ENCODE data around the gene RRAGA.
"Not testable (repeated sequence)": the region's sequence is repeated elsewhere in the genome, so short reads cannot be mapped to it uniquely, and the experiment has no call there.

Gene RRAGA, protein sequence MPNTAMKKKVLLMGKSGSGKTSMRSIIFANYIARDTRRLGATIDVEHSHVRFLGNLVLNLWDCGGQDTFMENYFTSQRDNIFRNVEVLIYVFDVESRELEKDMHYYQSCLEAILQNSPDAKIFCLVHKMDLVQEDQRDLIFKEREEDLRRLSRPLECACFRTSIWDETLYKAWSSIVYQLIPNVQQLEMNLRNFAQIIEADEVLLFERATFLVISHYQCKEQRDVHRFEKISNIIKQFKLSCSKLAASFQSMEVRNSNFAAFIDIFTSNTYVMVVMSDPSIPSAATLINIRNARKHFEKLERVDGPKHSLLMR

DNA sequence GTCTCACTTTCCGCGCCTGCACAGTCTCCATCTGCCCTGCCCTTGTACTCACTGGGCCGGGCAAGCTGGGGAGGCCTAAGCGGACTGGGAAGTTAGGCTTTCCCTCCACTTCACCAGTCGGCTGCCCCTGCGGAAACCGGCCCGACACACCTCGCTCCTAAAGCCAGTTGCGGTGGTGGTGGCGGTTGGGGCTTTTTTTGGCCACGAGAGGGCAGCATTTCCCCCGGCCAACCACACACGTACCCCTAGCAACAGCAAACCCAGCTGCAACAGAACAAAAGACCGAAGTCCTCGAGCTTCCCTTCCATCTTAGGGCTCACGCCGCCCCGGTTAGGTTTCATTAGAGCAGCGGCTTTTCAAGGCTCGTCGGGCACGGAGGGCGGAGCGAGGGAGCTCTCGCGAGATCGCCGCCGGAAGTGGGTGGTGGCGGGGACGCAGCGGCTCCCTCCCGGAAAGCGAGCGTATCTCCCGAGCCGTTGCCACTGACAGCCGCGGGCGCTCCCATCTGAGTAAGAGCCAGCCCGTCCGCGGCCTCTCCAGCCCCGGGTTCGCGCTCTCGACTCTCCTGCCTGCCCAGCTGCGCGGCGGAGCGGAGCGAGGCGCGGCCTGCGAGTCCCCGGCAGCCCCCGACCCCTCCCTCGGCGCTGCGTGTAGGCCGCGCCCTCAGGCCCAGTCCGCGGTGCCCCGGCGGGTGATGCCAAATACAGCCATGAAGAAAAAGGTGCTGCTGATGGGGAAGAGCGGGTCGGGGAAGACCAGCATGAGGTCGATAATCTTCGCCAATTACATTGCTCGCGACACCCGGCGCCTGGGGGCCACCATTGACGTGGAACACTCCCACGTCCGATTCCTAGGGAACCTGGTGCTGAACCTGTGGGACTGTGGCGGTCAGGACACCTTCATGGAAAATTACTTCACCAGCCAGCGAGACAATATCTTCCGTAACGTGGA is at the start of gene RRAGA:
RRAGA (plus strand) TSS at position 462 of the 951 bp plus-strand sequence; CDS start at position 695, 233 bp downstream.
- in situ Hi-C loops (cut with MboI; ENCODE audit: low sequenced_read_pairs), result no loop called here

- in situ Hi-C loops (cut with MboI; ENCODE audit: low sequenced_read_pairs), result no loop called here
Observed at GRCh38 chr9:19000133-19000532, 49.1 kb upstream of the RRAGA start.

DNA sequence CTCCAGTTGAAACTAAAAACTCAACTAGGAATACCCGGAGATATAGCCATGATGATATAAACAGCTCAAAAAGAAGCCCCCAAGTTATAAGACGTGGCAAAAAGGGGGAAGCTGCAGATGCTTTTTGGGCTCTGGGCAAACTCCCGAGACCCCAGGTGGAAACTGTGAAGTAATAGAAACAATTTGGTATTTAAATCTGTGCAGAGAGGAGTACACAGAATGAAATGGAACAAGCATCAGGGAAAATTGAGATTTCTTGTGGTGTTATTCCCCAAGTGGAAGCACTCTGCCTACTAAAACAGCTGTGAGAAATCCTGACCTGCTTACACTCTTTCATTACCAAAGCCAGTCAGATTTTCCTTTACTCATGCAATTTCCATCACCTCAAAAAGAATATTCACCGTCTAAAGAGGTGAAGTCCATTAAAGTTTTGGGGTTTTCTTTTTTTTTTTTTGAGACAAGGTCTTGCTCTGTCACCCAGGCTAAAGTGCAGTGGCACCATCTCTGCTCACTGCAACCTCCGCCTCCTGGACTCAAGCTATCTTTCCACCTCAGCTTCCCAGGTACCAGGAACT is 39.7 kb upstream of the RRAGA start:
- in situ Hi-C loops (cut with MboI; ENCODE audit: low sequenced_read_pairs), result no loop called here

GRCh38 chr9:19018201-19018600 is 31.0 kb upstream of the RRAGA start:
- in situ Hi-C loops (cut with MboI; ENCODE audit: low sequenced_read_pairs), result no loop called here

GRCh38 chr9:19020886-19021455 is 28.3 kb upstream of the RRAGA start:
- in situ Hi-C loops (cut with MboI; ENCODE audit: low sequenced_read_pairs), result no loop called here

- in situ Hi-C loops (cut with MboI; ENCODE audit: low sequenced_read_pairs), result not testable (repeated sequence)
Observed at GRCh38 chr9:19021649-19022048, 27.6 kb upstream of the RRAGA start.

- in situ Hi-C loops (cut with MboI; ENCODE audit: low sequenced_read_pairs), result no loop called here
Observed at GRCh38 chr9:19022206-19022605, 27.0 kb upstream of the RRAGA start.

DNA sequence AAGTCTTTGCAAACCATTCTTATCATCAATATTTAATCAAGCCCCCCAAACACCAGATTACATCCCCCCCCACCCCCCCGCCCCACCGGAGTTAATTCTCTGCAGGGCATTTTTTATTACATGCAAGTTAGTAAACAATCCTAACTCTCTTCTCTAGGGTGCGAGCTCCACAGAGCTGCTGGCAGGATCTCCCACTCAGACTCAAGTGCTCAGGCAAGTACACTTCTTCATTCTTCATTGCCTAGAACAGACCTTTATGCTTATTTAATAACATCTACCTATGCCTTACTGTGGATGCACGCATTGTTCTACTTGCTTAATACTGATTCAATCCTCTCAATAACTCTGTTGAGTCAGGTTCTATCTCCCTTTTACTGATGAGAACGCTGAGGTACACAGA is 26.1 kb upstream of the RRAGA start:
- in situ Hi-C loops (cut with MboI; ENCODE audit: low sequenced_read_pairs), result no loop called here

- in situ Hi-C loops (cut with MboI; ENCODE audit: low sequenced_read_pairs), result no loop called here
Observed at GRCh38 chr9:19026375-19026774, 22.9 kb upstream of the RRAGA start.

- in situ Hi-C loops (cut with MboI; ENCODE audit: low sequenced_read_pairs), result no loop called here
Observed at GRCh38 chr9:19027825-19028224, 21.4 kb upstream of the RRAGA start.

DNA sequence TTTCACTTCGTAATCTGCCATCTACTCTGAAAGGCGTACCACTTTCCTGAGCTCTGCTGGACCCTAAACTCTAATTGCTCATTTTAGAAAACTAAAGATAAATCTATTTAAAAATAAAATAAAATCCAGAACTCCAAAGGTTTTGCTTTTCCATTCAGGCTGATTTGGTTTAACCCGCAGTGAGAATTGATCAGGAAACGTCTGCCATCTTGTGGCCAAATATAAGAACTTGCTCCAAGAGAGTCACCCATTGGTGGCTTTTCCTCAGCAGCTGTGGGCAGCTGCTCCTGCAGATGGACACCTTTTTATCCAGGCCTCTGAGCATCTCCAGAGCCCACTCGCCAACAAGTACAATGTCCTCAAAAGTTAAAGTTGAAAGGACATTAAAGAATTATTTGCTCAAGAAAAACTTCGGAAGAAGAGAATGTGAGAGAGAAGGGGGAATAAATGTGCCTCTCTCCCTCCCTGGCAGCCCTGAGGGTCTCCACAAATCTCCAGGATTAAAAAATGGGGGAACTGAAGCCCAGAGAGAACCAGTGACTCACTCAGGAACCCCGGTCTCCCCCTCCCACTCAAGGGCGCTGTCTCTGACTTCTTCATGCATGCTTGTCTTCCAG is 20.3 kb upstream of the RRAGA start:
- in situ Hi-C loops (cut with MboI; ENCODE audit: low sequenced_read_pairs), result no loop called here

DNA sequence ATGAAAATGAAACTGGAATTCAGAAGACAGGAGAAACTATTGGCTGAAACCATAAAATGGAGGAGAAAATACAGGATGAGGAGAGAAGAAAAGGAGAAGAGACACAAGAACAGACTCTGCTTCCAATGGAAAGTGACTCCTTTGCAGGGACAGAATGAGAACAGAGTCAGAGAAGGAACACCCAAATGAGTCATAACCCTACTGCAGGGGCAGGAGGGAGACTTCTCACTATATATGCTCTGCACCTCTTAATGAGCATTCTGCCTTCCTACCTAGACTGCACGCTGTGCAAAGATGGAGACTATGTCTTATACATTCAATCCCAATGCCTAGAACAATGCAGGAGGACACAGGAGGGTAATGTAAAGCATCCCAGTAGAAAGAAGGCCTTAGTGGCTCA is 18.3 kb upstream of the RRAGA start:
- in situ Hi-C loops (cut with MboI; ENCODE audit: low sequenced_read_pairs), result no loop called here

GRCh38 chr9:19032406-19032805 is 16.8 kb upstream of the RRAGA start:
- in situ Hi-C loops (cut with MboI; ENCODE audit: low sequenced_read_pairs), result no loop called here

GRCh38 chr9:19033015-19033414 is 16.2 kb upstream of the RRAGA start, which contains the start of gene SAXO1:
SAXO1 (minus strand) TSS chr9:19033209; CDS start chr9:19032908, 301 bp downstream.
- in situ Hi-C loops (cut with MboI; ENCODE audit: low sequenced_read_pairs), result no loop called here

DNA sequence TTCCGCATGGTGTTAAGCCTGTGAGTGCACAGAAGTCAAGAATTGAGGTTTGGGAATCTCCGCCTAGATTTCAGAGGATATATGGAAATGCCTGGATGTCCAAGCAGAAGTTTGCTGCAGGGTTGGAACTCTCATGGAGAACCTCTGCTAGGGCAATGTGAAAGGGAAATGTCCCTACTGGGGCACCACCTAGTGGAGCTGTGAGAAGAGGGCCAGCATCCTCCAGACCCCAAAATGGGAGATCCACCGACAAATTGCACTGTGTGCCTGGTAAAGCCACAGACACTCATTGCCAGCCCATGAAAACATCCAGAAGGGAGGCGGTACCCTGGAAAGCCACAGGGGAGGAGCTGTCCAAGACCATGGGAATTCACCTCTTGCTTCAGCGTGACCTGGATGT is 12.6 kb upstream of the RRAGA start:
- in situ Hi-C loops (cut with MboI; ENCODE audit: low sequenced_read_pairs), result no loop called here

- in situ Hi-C loops (cut with MboI; ENCODE audit: low sequenced_read_pairs), result no loop called here
Observed at GRCh38 chr9:19049917-19050636, 850 bp downstream of the RRAGA start.

DNA sequence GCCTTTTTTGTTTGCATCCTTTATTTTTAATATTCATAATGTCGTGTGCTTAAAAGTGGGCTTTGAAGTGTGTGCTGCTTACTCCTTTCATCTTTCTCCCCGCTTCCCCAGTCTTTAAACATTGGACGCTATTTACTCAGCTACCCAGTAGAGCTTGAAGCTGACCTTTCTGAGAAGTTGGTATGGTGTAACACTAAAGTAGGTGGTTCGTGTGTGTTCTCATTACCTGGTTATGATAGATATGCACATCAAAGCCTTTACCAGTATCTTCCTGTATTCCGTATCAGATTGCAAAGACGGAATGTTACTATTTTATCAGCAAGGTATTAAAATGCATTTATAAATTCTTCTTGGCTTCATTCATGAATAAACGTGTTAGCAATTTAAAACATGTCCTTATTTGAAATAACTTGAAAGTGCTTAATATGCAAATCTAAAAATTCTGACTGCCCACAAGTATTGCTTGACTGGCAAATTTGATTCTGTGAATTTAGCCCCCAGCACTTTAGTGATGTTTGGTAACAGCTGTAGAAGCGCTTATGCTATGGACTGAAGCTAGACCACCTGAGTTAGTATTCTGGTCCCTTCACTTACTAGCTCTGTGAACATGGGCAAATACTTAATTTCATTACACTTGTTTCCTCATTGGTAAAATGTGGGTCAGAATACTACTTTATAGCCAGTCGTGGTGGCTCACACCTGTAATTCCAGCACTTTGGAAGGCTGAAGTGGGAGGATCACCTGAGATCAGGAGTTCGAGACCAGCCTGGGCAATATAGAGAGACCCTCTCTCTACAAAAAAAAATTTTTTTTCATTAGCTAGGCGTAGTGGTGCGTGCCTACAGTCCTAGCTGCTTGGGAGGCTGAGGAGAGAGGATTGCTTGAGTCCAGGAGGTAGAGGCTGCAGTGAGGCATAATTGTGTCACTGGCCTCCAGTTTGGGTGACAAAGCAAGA is 1.7 kb downstream of the RRAGA start:
- in situ Hi-C loops (cut with MboI; ENCODE audit: low sequenced_read_pairs), result no loop called here

- in situ Hi-C loops (cut with MboI; ENCODE audit: low sequenced_read_pairs), result no loop called here
Observed at GRCh38 chr9:19057033-19057432, 7.8 kb downstream of the RRAGA start.

DNA sequence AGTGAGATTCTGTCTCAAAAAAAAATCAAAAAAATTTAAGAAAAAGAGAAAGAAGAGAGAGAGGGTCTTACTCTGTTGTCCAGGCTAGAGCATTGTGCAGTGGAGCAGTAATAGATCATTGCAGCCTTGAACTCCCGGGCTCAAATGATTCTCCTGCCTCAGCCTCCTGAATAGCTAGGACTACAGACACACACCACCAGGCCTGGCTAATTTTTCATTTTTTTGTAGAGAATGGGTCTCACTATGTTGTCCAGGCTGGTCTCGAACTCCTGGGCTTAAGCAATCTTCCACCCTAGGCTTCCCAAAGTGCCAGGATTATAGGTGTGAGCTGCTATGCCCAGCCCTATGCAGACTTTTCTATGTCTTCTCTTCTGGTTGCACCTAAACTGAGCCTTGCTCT is 25.0 kb downstream of the RRAGA start:
- in situ Hi-C loops (cut with MboI; ENCODE audit: low sequenced_read_pairs), result no loop called here

Measured in HL-60/S4 treated with phorbol 12-myristate 13-acetate at 8.2 ng/mL for 4 days and 3 days (cell line).